Measurements from ENCODE around the gene CAMTA1.

GRCh38 chr1:7005762-7006161, 220.5 kb downstream of the CAMTA1 start:
- TF ChIP-seq CTCF (IDR thresholded peaks at IDR 0.05), result no peak
- TF ChIP-seq POLR2AphosphoS5 (IDR thresholded peaks at IDR 0.05), result no peak
- TF ChIP-seq POLR2A (IDR thresholded peaks at IDR 0.05), result no peak
- no peak for TF ChIP-seq EP300 (IDR thresholded peaks at IDR 0.05)

Data from upper lobe of left lung (tissue), 4 donors.